HCT116 (cell line): ENCODE data around the gene FBXL19.

Source experiments
- POLR2A ChIP-seq: IDR thresholded peaks from 2 replicates; pipeline ENCODE4 v1.7.0; 2011; ENCODE audit warnings: borderline replicate concordance; ENCODE audit not compliant: insufficient read depth, insufficient read length; ENCODE audit errors: extremely low read depth
- POLR2AphosphoS5 ChIP-seq: IDR thresholded peaks from 2 replicates; pipeline ENCODE4 v1.6.1; 2011; ENCODE audit warnings: mild to moderate bottlenecking, low read depth, low read length, moderate library complexity
- RAD21 ChIP-seq: IDR thresholded peaks from 2 replicates; pipeline ENCODE4 v1.6.1; 2012; ENCODE audit warnings: low read depth, mild to moderate bottlenecking
- SRF ChIP-seq: IDR thresholded peaks from 2 replicates; pipeline ENCODE4 v1.6.1; 2012; ENCODE audit warnings: low read depth
- TCF7L2 ChIP-seq: IDR thresholded peaks from 2 replicates; pipeline ENCODE4 v1.7.0; 2011; ENCODE audit warnings: borderline replicate concordance, inconsistent platforms; ENCODE audit not compliant: insufficient read depth, insufficient read length; ENCODE audit errors: extremely low read depth
- ZBTB33 ChIP-seq: IDR thresholded peaks from 2 replicates; pipeline ENCODE4 v1.6.1; 2011; ENCODE audit warnings: mild to moderate bottlenecking, low read length, moderate library complexity; ENCODE audit not compliant: insufficient replicate concordance; ENCODE audit errors: extremely low read depth
- TF ChIP-seq, protein P1 (sequence below), 3 experiments: fragments of 200-600 bp in 1 of 3; sonication (generic) in 1 of 3; IDR thresholded peaks in 2 of 3; conservative IDR thresholded peaks in 1 of 3; 2 replicates each; pipeline ENCODE4 v1.5.1; 2012 to 2017; ENCODE audit warnings: low read depth in 2 of 3, low read length in 2 of 3, antibody characterized with exemption in 1 of 3, borderline replicate concordance in 1 of 3, control low read depth in 1 of 3, mild to moderate bottlenecking in 1 of 3, mixed read lengths in 1 of 3, mixed run types in 1 of 3, moderate library complexity in 1 of 3; ENCODE audit not compliant: insufficient read depth in 1 of 3

- TF ChIP-seq POLR2A = no peak
- TF ChIP-seq, protein P1, sequence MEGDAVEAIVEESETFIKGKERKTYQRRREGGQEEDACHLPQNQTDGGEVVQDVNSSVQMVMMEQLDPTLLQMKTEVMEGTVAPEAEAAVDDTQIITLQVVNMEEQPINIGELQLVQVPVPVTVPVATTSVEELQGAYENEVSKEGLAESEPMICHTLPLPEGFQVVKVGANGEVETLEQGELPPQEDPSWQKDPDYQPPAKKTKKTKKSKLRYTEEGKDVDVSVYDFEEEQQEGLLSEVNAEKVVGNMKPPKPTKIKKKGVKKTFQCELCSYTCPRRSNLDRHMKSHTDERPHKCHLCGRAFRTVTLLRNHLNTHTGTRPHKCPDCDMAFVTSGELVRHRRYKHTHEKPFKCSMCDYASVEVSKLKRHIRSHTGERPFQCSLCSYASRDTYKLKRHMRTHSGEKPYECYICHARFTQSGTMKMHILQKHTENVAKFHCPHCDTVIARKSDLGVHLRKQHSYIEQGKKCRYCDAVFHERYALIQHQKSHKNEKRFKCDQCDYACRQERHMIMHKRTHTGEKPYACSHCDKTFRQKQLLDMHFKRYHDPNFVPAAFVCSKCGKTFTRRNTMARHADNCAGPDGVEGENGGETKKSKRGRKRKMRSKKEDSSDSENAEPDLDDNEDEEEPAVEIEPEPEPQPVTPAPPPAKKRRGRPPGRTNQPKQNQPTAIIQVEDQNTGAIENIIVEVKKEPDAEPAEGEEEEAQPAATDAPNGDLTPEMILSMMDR (IDR thresholded peaks at IDR 0.05 in 2 of 3, conservative IDR thresholded peaks at IDR 0.05 in 1 of 3; ENCODE audit: borderline replicate concordance in 1 of 3, insufficient read depth in 1 of 3, low read depth in 2 of 3, low read length in 2 of 3) = no peak
- no peak for TF ChIP-seq TCF7L2
- TF ChIP-seq RAD21 = no peak
- no peak for TF ChIP-seq ZBTB33
- TF ChIP-seq SRF = no peak
- TF ChIP-seq POLR2AphosphoS5 = no peak
Measured at GRCh38 chr16:30918614-30919013, 4.8 kb upstream of the FBXL19 start.
